A673 (cell line): ENCODE measurements around the gene C1orf35. TPM values are rescaled to one million over a fixed set of nuclear protein-coding genes. Genes with fewer than 3 reads are reported as not detected.

Experiments
- BruUV-seq: library from RNA; stranded (reverse); fragments of 400-500 nt; replicated peaks from 2 replicates; lab custom pipeline; 2021; lab: Mats Ljungman, UMichigan
- CTCF ChIA-PET: fragments of 300-600 bp; sonication (Branson Sonifier 250); formaldehyde crosslinking; loops from one replicate; lab custom pipeline; 2022; ENCODE audit warnings: antibody characterized with exemption; lab: Charles Lee
- POLR2A ChIA-PET: fragments of 300-600 bp; sonication (Branson Sonifier 250); formaldehyde crosslinking; loops from one replicate; lab custom pipeline; 2022; ENCODE audit warnings: antibody characterized with exemption; ENCODE audit not compliant: low non-redundant PET; lab: Charles Lee
- DNase-seq: peaks from one replicate; pipeline ENCODE4 v3.0.0-alpha.2; 2015; ENCODE audit warnings: low spot score
- H3K27ac ChIP-seq: fragments of 200-600 bp; sonication (generic); 2 replicates; pipeline ENCODE4 v1.5.1; 2016; ENCODE audit warnings: mixed run types, low read depth, mild to moderate bottlenecking, mixed read lengths, antibody characterized with exemption, low read length; ENCODE audit not compliant: poor library complexity, severe bottlenecking
- H3K27me3 ChIP-seq: fragments of 200-600 bp; sonication (generic); replicated peaks from 2 replicates; pipeline ENCODE4 v1.6.1; 2017; ENCODE audit warnings: mixed run types, low read depth, mild to moderate bottlenecking, mixed read lengths, antibody characterized with exemption, low read length; ENCODE audit not compliant: insufficient read depth, poor library complexity
- H3K36me3 ChIP-seq: fragments of 200-600 bp; sonication (generic); 2 replicates; pipeline ENCODE4 v1.6.1; 2016; ENCODE audit warnings: mixed run types, mild to moderate bottlenecking, mixed read lengths, antibody characterized with exemption, low read length; ENCODE audit not compliant: insufficient read depth, poor library complexity, severe bottlenecking
- H3K4me1 ChIP-seq: fragments of 200-600 bp; sonication (generic); 2 replicates; pipeline ENCODE4 v1.6.1; 2017; ENCODE audit warnings: mixed run types, mild to moderate bottlenecking, mixed read lengths, antibody characterized with exemption, low read length; ENCODE audit not compliant: insufficient read depth, poor library complexity, severe bottlenecking
- H3K4me3 ChIP-seq: fragments of 200-600 bp; sonication (generic); 2 replicates; pipeline ENCODE4 v1.5.1; 2016; ENCODE audit warnings: low read depth, mixed run types, mild to moderate bottlenecking, mixed read lengths, low read length; ENCODE audit not compliant: poor library complexity, severe bottlenecking
- H3K9me3 ChIP-seq: fragments of 200-600 bp; sonication (generic); 2 replicates; pipeline ENCODE4 v1.6.1; 2016; ENCODE audit warnings: mixed run types, low read depth, mild to moderate bottlenecking, mixed read lengths, antibody characterized with exemption, low read length; ENCODE audit not compliant: poor library complexity, severe bottlenecking
- EZH2 ChIP-seq: fragments of 200-600 bp; sonication (generic); IDR thresholded peaks from 2 replicates; pipeline ENCODE4 v1.6.1; 2017; ENCODE audit warnings: borderline replicate concordance, low read depth, mild to moderate bottlenecking, mixed read lengths, antibody characterized with exemption, low read length; ENCODE audit not compliant: poor library complexity, severe bottlenecking
- intact Hi-C: fragments of 100-400 bp; cut with micrococcal nuclease; formaldehyde crosslinking; loops from one replicate; pipeline ENCODE4 v1.10.0; 2022; ENCODE audit not compliant: unreplicated experiment
- total RNA-seq: library from RNA; stranded (reverse); gene quantifications from 2 replicates; pipeline ENCODE4 v1.2.3, GENCODE V29; 2021
- TF ChIP-seq, protein P1 (sequence below): fragments of 300-800, 200-600 bp; sonication (generic); conservative IDR thresholded peaks from 2 replicates; pipeline ENCODE4 v1.5.1; 2017; ENCODE audit warnings: low read depth, mild to moderate bottlenecking, antibody characterized with exemption, low read length, moderate library complexity, mixed read lengths

Gene C1orf35
- total RNA-seq, 1 experiment from 2014 or later, result 27.5 TPM

DNA sequence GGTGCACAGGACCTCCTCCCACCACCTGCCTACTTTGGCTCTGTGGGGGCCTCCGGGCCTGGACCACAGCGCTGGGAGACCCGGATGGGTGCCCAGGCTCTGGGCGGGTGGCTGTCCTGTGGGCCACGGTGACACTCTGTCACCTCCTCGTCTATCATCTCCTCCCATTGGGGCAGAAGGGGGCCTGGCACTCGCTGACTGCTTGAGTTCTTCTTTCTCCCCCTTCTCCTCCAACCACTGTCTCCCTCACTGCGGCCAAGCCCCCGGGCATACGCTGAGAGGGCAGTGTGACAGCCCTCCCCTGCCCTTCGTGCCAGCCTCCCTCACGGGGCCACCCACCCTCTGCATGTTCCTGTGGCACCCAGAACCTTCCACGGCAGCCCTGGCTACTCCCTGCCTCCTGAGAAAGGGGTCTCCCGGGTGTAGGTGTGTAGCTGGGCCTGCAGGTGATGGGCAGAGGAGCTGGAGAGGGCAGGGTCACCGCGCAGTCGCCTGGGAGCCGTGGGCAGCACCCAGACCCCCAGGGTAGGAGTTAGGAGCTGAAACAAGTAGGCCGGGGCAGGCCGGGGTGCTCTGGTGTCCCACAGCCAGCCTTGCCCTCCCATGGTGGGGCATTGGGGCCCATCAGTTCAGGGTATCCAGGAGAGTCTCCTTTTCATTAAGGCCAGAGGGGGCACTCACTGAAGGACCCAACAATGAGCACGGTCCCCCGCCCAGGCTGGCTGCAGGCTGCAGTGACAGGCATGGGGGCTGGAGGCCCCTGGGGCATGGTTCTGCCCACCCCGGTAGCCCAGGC is 29.9 kb downstream of the C1orf35 start:
- ChIA-PET POLR2A (no interaction called here), CTCF (interaction anchor here (1.6 kb wide), 1 partner anchor 74 kb away, joined by 4 read pairs; no protein-coding TSS in a partner anchor)
- intact Hi-C loops, result loop anchor here (10.0 kb wide), 1 partner anchor 308 kb away; no protein-coding TSS in a partner anchor
- no peak for DNase-seq
- peaks cover 24% of the 10 kb centered on the region for H3K27me3 ChIP-seq
- H3K4me1 ChIP-seq, result no peaks in the 10 kb centered on the region
- H3K36me3 ChIP-seq, result no peaks in the 10 kb centered on the region
- BruUV-seq, result no TSS peak
- TF ChIP-seq EZH2, result no peak
- TF ChIP-seq, protein P1, sequence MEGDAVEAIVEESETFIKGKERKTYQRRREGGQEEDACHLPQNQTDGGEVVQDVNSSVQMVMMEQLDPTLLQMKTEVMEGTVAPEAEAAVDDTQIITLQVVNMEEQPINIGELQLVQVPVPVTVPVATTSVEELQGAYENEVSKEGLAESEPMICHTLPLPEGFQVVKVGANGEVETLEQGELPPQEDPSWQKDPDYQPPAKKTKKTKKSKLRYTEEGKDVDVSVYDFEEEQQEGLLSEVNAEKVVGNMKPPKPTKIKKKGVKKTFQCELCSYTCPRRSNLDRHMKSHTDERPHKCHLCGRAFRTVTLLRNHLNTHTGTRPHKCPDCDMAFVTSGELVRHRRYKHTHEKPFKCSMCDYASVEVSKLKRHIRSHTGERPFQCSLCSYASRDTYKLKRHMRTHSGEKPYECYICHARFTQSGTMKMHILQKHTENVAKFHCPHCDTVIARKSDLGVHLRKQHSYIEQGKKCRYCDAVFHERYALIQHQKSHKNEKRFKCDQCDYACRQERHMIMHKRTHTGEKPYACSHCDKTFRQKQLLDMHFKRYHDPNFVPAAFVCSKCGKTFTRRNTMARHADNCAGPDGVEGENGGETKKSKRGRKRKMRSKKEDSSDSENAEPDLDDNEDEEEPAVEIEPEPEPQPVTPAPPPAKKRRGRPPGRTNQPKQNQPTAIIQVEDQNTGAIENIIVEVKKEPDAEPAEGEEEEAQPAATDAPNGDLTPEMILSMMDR, result no peak
- no peak overlapping the region for H3K4me3 ChIP-seq
- H3K9me3 ChIP-seq, result no peaks in the 10 kb centered on the region
- H3K27ac ChIP-seq, result no peak overlapping the region

DNA sequence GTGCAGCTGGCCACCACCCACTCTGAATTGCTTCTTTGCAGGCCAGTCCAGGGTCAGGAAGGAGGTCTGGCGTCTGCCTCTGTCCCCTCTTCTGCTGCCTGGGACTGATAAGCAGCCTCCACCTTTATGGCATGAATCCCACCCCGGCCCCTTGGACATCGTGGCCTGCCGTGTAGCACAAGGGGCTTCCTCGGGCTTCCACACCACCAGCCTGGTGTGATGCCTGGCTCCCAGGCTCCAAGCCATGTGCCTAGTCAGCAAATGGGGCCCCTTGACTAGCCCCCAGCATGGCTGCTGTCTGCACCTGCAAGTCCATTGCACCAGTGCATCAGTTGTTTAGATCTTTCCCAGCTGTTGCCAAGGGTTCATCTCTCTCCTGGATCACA is 30.5 kb downstream of the C1orf35 start:
- Histone ChIP-seq H3K4me1 (no peaks in the 10 kb centered on the region), H3K27me3 (peaks cover 29% of the 10 kb centered on the region), H3K4me3 (no peak overlapping the region), H3K27ac (no peak overlapping the region), H3K36me3 (no peaks in the 10 kb centered on the region), H3K9me3 (no peaks in the 10 kb centered on the region)
- DNase-seq, result no peak
- no peak for TF ChIP-seq EZH2
- TF ChIP-seq, protein P1, result no peak
- ChIA-PET POLR2A (no interaction called here), CTCF (no interaction called here)
- BruUV-seq, result no TSS peak
- intact Hi-C loops, result loop anchor here (10.0 kb wide), 1 partner anchor 308 kb away; no protein-coding TSS in a partner anchor

DNA sequence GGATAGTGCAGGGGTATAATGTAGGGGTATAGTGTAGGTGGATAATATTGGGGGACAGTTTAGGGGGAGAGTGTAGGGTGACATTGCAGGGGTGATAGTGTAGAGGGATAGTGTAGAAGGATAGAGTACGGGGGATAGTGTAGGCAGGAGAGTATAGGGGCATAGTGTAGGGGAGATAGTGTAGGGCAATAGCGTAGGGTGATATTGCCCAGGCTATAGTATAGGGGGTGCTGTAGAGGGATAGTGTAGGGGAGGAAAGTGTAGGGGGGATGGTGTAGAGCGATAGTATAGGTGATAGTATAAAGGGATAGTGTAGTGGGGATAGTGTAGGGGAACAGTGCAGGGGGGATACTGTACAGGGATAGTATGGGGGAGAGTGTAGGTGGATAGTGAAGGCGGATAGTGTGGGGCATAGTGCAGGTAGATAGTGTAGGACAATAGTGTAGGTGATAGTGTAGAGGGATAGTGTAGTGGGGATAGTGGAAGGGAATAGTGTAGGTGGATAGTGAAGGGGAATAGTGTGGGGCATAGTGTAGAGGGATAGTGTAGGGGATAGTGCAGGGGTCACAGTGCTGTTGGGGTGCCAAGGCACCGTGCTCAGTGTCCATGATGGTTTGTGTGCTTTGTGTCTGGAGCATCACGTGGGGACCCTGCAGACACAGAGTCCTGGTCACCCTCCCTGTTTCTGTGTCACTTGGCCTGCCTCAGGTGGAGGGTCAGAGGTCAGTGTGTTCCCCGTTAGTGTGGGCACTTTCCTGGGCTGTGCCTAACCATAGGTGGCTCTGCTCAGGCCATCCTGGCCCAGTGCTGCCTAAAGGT is 31.1 kb downstream of the C1orf35 start:
- CTCF ChIA-PET, result no interaction called here

More for the DNA sequence above, 31.1 kb downstream of the C1orf35 start:
- Histone ChIP-seq H3K36me3 (no peaks in the 10 kb centered on the region), H3K27me3 (peaks cover 36% of the 10 kb centered on the region), H3K9me3 (no peaks in the 10 kb centered on the region), H3K4me3 (no peak overlapping the region), H3K4me1 (no peaks in the 10 kb centered on the region), H3K27ac (no peak overlapping the region)
- POLR2A ChIA-PET, result no interaction called here
- intact Hi-C loops, result loop anchor here (10.0 kb wide), 1 partner anchor 307 kb away; no protein-coding TSS in a partner anchor
- BruUV-seq, result no TSS peak
- no peak for DNase-seq
- TF ChIP-seq, protein P1, result no peak
- no peak for TF ChIP-seq EZH2
